ENCODE results near the gene FBXO15. TPM values are rescaled to one million over a fixed set of nuclear protein-coding genes. Genes with fewer than 3 reads are reported as not detected.
A peak's percentile ranks its signal among the peaks of the same experiment; 100 is the strongest.

FBXO15 gene
- total RNA-seq, 1 donor: 0.27 TPM

- TF ChIP-seq CTCF (IDR thresholded peaks at IDR 0.05; ENCODE audit: insufficient read depth, low read length): no peak
- no peak overlapping the region for H3K4me3 ChIP-seq (ENCODE audit: low read depth, low read length)
- DNase-seq (ENCODE audit: low read depth): no peak
Observed at GRCh38 chr18:74082742-74083556, 64.7 kb downstream of the FBXO15 start.

GRCh38 chr18:74081966-74082741, 65.5 kb downstream of the FBXO15 start:
- no peak overlapping the region for H3K4me3 ChIP-seq (ENCODE audit: low read depth, low read length)
- DNase-seq (ENCODE audit: low read depth): peak; percentile 34
- peak; percentile 50 for TF ChIP-seq CTCF (IDR thresholded peaks at IDR 0.05; ENCODE audit: insufficient read depth, low read length)

GRCh38 chr18:74078257-74078656, 69.4 kb downstream of the FBXO15 start:
- DNase-seq (ENCODE audit: low read depth): no peak
- no peak for TF ChIP-seq CTCF (IDR thresholded peaks at IDR 0.05; ENCODE audit: insufficient read depth, low read length)
- H3K4me3 ChIP-seq (ENCODE audit: low read depth, low read length): no peak overlapping the region

- no peak for TF ChIP-seq CTCF (IDR thresholded peaks at IDR 0.05; ENCODE audit: insufficient read depth, low read length)
- DNase-seq (ENCODE audit: low read depth): no peak
- no peak overlapping the region for H3K4me3 ChIP-seq (ENCODE audit: low read depth, low read length)
Observed at GRCh38 chr18:74074668-74075564, 72.7 kb downstream of the FBXO15 start.

GRCh38 chr18:74073957-74074667, 73.5 kb downstream of the FBXO15 start:
- TF ChIP-seq CTCF (IDR thresholded peaks at IDR 0.05; ENCODE audit: insufficient read depth, low read length): no peak
- no peak for DNase-seq (ENCODE audit: low read depth)
- no peak overlapping the region for H3K4me3 ChIP-seq (ENCODE audit: low read depth, low read length)
